HG03025 (cell line): Measurements from ENCODE around the gene NTN3.
"Not testable (repeated sequence)": the region's sequence is repeated elsewhere in the genome, so short reads cannot be mapped to it uniquely, and the experiment has no call there.

Source experiments
- ATAC-seq: cut with Tn5 transposase; IDR thresholded peaks from one replicate; pipeline ENCODE4 v1.9.1; 2021; ENCODE audit warnings: mild to moderate bottlenecking, moderate library complexity; ENCODE audit not compliant: unreplicated experiment, low FRiP score

The NTN3 gene

DNA sequence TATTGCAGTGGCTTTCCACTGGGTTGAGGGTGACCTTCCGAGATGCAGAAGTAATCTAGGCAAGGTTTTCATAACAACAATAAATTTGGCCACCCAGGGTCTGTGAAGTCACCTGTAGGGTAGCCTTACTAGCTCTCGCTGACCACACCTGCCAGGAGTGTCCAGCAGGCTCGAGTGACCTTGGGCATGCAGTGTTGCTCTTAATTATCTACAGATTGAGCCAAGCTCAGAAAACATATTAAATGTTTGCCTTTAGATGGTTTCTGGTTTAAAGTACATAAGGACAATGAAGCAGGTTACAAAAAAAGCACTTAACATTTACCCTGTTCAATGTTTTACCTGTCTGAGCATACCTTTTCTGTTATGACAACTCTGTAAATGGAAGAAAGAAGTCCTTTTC, 5.6 kb downstream of the NTN3 start:
- no peak for ATAC-seq

DNA sequence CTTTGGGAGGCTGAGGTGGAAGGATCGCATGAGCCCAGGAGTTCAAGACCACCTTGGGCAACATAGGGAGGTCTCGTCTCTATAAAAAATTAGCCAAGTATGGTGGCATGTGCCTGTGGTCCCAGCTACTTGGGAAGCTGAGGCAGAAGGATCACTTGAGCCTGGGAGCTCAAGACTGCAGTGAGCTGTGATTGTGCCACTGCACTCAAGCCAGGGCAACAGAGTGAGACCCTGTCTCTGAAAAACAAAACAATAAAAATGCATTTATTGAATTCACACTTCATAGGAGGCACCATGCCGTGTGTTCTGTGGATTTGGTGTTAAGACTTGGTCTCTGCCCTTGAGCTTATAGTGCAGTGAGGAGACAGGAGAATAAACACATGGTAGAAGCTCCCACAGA, 6.2 kb downstream of the NTN3 start:
- ATAC-seq: no peak

GRCh38 chr16:2478279-2478678, 7.2 kb downstream of the NTN3 start:
- ATAC-seq: no peak

- not testable (repeated sequence) for ATAC-seq
These were observed 8.9 kb downstream of the NTN3 start for GRCh38 chr16:2479996-2480395.

DNA sequence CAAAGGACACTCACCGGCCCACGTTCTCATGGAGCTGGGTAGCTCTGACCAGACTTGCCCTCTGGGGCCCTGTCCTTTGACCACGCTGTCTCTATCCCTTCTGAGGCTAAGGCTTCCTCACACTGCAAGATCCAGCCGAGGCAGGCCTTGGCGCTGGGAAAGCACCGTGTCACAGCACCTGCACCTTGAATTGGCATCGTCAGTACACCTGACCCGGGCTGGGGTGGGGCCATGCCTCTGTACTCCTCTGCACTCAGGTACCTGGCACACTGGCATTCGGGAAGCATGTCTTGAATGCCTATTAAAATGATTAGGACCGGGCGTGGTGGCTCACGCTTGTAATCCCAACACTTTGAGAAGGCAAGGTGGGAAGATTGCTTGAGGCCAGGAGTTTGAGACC, 9.9 kb downstream of the NTN3 start:
- no peak for ATAC-seq

DNA sequence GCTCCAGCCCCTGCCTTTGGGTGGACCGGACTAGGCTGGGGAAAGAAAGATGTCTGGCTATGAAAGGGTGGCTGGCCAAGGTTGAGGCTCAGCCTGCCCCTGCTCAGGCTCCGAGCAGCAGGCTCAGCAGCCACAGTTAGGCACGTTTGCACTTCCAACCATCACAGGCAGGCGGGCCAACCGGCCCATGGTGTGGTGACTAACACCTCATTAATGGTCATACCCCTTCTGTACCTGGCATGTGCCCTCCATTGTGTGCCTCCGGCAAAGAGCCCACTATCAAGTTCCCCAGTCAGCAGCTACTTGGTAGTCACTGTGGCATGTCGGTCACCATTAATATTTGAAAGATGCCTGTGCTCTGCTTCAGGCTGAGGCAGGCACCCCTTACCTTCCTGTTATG, 10.6 kb downstream of the NTN3 start:
- no peak for ATAC-seq

DNA sequence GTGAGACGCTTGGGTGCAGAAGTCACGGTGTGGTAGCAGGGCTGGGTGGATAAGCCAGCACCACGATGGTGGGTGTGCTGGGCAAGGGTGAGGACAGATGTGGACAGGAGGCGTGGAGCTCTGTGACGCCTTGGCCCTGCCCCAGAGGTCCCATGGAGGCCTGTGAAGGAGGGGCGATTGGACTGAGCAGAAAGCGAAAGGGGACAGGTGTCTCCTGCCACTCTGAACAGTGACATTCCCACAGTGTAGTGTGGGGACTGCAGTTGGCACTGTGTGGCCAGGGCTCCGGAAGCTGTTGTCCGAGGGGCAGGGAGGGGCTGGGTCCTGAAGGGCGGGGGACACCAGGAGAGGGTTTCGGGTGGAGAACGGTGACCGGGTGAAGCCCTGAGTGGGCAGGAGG, 11.2 kb downstream of the NTN3 start:
- ATAC-seq: no peak

GRCh38 chr16:2482708-2483534, 11.8 kb downstream of the NTN3 start:
- ATAC-seq: no peak

DNA sequence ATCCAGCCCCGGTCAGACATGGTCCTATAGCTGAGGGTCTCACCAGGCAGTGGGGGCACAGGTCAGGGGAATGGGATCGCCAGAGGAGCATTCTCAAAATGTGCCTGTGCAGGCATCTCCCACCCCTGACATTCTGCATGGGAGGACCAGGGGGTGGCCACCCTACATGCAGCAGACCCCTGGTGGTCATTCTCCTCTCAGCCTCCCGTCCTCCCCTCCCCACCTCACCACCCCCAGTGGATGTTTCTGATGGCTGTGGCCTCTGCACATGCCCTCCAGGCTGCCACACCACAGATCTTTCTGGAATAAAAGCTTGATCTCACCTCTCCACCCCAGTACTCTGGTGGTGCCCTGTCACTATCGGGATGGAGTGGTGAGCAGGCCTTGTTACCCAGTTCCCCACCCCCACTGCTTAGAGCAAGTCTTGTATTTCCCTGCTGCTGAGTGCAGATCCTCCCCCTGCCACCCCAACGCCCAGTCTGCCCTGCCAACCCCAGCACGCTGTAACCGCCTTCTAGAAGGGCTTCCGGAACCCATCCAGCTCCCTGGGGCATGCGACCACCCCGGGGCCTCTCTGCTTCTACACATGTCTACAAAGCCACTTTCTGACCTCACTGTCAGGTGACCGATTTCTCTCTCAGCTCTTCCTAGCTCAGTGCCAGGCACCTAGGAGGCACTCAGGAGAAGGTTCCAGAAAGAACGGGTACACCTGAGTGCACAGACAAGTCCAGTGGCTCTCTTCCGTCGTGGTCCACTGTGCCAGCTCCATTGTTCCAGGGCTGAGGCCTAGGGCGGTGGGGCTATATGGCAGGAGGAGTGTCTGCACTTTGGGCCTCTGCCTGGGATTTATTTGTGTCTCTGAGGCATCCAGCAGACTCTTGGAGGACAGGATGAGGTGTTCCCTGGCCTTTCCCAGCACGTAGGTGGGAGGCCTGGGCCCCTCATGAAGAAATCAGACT, 13.1 kb downstream of the NTN3 start:
- no peak for ATAC-seq

- no peak for ATAC-seq
These were observed 13.9 kb downstream of the NTN3 start for GRCh38 chr16:2484898-2485508.

DNA sequence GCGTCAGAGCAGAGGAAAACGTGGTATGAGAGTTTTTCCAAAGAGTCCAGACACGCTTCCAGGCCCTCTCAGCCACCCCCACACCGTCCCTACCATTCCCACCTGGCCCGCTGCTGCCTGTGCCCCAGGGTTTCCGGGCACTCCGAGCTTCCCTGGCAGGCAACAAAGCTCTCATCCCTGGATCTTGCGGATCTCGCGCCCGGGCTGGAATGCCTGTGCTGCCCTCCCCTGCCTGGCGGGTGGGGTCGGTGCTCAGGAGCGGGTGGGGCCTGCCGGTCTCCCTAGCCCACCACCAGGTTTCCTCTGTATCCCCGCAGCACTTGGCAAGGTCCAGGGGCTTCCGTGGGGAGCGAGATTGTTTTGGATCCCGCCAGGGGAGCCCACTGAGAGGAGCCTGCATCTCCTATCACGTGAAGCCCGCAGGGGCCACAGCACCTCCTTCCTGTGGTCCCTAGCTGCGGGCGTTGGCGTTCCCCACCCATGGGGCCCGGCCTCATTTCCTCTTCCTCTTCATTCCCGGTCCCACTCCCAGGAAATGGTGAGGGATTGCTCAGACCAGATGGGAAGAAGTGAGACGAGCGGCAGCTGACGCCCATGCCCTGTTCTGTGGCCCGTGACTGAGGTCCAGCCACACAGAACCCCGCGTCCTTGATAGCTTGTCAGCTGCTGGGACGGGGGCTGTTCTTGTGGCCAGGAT, 14.9 kb downstream of the NTN3 start:
- ATAC-seq: no peak

DNA sequence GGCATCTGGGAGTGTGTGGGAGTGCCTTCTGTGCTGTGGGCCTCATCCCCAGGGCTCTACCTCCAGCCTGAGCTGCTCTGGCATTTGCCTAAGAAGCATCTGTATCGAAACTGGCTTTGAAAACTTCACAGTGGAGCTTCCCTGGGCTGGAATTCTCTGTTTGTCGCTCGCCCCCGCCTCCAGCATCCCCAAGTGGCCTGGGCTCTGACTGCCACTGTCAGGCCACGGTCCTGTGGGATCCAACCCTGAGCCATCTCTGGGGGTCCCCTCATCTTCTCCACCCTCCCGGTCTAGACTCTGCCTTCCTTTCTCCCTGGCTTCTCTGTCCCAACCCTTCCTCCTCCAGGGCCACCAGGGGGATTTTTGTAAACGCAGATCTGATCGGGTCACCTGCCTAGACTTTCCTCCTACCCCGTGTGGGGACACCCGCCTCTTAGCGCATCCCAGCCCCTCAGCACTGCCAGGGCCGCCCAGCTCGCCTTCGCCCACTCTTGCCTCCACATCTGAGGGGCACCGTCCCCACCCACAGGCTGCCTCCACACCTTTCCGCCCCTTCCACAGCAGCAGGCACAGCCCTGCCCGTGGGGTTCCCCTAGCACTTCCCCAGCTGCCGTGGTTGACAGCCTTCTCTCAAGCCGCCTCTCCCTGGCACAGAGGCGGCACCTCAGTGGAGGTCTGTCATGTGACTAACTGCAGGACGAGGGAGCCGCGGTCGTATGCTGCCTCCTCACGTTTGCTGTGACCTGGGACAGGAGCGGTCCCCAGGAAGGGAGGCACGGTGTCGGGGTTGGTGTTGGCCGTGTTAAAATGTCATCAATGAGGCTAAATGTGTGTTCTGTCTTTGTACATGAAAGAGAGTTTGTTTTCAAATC, 15.8 kb downstream of the NTN3 start:
- ATAC-seq: no peak

DNA sequence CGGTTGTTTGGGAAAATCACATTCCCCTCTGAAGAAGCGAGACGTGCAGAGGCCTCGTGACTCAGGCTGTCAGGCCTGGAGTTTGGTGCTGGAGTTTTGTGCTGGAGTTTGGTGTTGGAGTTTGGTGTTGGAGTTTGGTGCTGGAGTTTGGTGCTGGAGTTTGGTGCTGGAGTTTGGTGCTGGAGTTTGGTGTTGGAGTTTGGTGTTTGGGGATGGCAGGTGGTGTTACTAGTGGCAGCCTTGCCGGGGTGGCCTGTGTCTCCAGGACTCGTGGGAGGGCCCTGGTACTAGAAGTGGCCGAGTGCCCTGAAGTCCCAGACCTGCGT, 16.4 kb downstream of the NTN3 start:
- ATAC-seq: no peak

DNA sequence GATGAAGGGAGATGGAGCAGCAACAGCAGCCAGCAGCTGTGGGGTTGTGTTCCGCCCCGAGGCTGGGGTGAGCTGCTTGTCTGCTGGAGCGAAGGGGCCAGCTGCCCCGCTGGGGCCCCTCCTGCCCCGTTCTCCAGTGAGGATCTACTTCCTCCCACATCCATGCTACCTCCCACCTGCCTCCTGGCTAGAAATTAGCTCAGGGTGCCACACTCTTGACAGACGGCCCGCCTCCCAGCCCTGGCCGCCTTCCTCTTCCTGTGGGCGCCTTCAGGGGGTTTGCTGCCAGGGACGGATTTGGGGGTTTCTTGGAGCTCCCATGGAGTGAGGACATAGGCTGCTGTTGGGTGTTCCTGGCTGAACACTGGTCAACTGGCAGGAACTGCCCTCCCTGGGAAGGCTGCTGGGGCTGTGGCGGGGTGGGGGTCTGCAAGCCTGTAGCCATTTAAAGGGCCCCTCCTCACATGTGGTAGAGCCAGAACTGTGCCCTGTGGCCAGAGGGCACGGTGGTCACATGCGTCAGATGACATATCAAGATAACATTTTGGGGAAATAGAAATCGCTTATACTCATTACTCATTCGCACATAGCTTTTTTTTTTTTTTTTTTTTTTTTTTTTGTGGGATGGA, 16.9 kb downstream of the NTN3 start:
- no peak for ATAC-seq

DNA sequence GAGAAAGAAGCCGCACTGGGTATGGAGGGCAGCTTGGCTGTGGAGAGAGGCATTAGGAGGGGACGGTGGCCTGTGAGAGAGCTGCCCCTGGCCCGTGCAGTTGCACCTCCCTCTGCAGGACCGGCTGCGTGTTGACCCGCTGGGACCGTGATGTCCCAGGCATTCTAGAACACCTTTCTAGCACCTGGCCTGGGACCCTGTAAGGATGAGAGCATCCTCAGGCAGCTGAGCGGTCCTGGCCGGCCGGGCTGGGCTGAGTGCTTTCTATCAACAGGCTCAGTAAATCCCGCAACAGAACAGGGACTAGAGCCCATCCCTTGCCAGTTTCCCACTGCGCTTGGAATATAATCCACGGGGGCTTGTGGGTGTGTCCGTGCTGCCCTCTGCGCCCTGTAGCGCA, 18.5 kb downstream of the NTN3 start:
- ATAC-seq: no peak

GRCh38 chr16:2490190-2491105, 19.4 kb downstream of the NTN3 start:
- ATAC-seq: no peak

DNA sequence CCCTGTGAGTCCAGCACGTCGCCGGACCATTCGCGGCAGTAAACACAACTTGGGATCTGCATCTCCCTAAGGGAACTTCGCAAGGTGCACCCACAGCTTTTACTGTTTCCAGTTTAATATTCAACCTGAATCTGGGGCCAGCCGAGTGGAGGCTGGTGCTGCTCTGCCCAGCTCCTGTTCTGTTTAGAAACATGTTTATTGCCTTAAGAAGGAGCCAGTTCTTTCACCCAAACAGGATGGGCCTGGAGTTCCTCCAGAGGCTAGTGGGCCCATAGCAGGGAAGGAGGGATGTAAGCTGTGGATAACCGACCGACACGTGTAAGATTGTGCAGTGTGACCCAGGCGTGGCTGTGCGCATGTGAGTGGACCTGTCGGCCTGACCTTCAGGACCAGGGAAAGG, 21.2 kb downstream of the NTN3 start:
- no peak for ATAC-seq

DNA sequence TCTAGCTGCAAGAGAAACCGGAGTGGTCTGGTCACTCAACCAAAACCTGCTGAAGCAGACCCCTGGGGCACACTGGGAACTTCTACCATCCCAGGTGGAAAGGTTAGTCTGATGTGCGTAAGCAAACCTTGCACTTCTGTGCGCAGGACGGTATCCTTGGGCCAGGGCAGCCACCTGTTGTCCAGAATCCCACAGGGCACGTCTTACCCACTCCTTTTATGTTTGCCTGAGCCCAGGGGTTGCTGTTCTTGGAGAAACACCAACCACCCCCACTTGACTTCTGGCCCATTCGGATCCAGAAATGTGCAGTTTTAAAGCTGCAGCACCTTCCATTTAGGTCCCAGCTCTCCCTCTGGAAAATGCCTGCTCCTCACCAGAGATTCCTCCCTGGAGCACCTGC, 22.5 kb downstream of the NTN3 start:
- ATAC-seq: no peak
